Measurements from ENCODE around the gene CLIC3.

The CLIC3 gene

DNA sequence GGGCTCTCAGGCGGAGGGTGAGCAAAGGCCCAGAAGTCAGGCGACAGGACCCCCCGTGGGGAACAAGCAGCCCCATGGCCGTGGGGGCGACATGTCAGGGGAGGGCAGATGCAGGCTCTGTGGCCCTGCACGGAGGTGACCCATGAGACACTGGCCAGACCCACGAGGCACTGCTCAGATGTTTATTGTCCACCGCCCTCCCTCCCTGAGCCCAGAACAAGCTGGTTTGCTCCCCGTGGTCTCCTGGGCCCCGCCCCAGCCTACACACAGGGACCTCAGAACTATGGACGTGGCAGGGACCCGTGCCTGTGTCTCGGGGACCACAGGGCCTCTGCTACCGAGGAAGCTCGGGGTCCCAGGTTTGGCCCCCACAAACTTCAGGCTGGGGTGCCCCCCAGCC, 33.6 kb upstream of the CLIC3 start:
- TF ChIP-seq, protein P1, sequence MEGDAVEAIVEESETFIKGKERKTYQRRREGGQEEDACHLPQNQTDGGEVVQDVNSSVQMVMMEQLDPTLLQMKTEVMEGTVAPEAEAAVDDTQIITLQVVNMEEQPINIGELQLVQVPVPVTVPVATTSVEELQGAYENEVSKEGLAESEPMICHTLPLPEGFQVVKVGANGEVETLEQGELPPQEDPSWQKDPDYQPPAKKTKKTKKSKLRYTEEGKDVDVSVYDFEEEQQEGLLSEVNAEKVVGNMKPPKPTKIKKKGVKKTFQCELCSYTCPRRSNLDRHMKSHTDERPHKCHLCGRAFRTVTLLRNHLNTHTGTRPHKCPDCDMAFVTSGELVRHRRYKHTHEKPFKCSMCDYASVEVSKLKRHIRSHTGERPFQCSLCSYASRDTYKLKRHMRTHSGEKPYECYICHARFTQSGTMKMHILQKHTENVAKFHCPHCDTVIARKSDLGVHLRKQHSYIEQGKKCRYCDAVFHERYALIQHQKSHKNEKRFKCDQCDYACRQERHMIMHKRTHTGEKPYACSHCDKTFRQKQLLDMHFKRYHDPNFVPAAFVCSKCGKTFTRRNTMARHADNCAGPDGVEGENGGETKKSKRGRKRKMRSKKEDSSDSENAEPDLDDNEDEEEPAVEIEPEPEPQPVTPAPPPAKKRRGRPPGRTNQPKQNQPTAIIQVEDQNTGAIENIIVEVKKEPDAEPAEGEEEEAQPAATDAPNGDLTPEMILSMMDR (IDR thresholded peaks at IDR 0.05; ENCODE audit: insufficient read depth, low read depth, low read length, missing control alignments), result no peak
- no peak overlapping the region for H3K4me3 ChIP-seq (ENCODE audit: low read depth, low read length)
- no peak for DNase-seq (ENCODE audit: low read depth)

DNA sequence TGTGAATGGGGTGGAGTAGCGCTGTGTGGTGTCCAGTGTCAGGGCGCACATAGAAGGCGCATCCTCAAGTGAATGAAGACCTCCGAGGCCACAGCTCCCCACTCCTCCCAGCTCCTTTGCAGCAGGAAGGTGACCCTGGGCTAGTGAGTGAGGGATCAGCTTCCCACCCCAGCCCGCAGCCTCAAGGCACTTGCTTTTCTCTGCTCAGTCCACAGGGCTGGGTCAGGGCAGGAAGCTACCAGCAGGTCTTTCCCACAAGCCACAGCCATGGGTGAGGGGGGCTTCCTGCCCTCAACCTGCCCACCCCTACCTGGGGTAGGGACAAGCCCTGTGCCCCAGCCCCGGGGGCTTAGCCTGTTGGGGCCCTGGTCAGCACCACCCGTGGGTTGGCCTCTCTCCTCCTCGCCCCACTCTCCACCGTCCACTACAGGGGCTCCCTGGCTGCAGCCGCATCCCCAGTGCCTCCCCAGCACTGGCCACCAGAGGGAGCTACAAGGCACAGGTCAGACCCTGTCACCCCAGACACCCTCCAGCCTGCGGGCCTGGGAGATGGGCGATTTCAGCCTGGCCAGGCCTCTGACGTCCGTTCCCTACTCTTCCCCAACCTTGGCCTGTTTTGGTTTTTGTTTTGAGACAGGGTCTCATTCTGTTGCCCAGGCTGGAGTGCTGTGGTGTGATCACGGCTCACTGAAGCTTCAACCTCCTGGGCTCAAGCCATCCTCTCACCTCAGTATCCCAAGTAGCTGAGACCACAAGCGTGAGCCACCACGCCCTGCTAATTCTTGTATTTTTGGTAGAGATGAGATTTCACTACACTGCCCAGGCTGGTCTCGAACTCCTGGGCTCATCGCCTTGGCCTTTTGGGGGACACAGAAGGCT, 32.9 kb upstream of the CLIC3 start:
- H3K4me3 ChIP-seq (ENCODE audit: low read depth, low read length), result no peak overlapping the region
- TF ChIP-seq, protein P1 (IDR thresholded peaks at IDR 0.05; ENCODE audit: insufficient read depth, low read depth, low read length, missing control alignments), result peak; percentile 98
- DNase-seq (ENCODE audit: low read depth), result peak; percentile 82

GRCh38 chr9:137028263-137029057, 32.1 kb upstream of the CLIC3 start:
- TF ChIP-seq, protein P1 (IDR thresholded peaks at IDR 0.05; ENCODE audit: insufficient read depth, low read depth, low read length, missing control alignments), result peak; percentile 60
- H3K4me3 ChIP-seq (ENCODE audit: low read depth, low read length), result peak overlapping the region; percentile 10; the same call in 1 of the 2 replicates
- peak; percentile 62 for DNase-seq (ENCODE audit: low read depth)

GRCh38 chr9:137027369-137028262, 31.2 kb upstream of the CLIC3 start, which contains the start of gene ABCA2:
TSS of gene ABCA2 (minus strand) at chr9:137028237. CDS start at chr9:137028140, 97 bp downstream.
- peak within 1 kb of the TSS; percentile 10; the same call in 1 of the 2 replicates for H3K4me3 ChIP-seq (ENCODE audit: low read depth, low read length)
- no peak for DNase-seq (ENCODE audit: low read depth)
- TF ChIP-seq, protein P1 (IDR thresholded peaks at IDR 0.05; ENCODE audit: insufficient read depth, low read depth, low read length, missing control alignments), result no peak

GRCh38 chr9:137026828-137027227, 30.5 kb upstream of the CLIC3 start:
- TF ChIP-seq, protein P1 (IDR thresholded peaks at IDR 0.05; ENCODE audit: insufficient read depth, low read depth, low read length, missing control alignments), result no peak
- DNase-seq (ENCODE audit: low read depth), result no peak
- H3K4me3 ChIP-seq (ENCODE audit: low read depth, low read length), result no peak overlapping the region

DNA sequence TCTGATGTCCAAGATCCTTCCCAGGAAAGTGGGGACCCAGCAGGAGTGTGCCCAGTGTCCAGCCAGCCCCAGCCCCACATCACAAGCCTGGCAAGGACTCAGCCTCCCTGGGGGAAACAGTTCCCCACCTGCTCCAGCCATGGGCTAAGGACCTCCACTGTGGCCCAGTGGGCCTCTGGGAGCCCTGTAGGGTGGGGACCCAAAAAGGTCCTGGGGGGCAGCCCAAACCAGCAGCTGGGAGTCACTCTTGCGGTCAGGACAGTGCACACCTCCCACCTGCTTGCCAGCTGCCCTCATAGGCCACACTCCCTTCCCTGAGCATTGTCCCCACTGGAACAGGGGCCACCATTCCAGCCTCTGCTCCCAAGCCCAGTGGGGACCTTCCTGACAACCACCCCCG, 30.0 kb upstream of the CLIC3 start:
- no peak overlapping the region for H3K4me3 ChIP-seq (ENCODE audit: low read depth, low read length)
- TF ChIP-seq, protein P1 (IDR thresholded peaks at IDR 0.05; ENCODE audit: insufficient read depth, low read depth, low read length, missing control alignments), result no peak
- DNase-seq (ENCODE audit: low read depth), result no peak

Data from GM12865 (cell line).